Pulmonary artery endothelial cell (primary cell): Measurements from ENCODE around the gene GYPA. TPM values are rescaled to one million over a fixed set of nuclear protein-coding genes. Genes with fewer than 3 reads are reported as not detected.
"Not testable (repeated sequence)": the region's sequence is repeated elsewhere in the genome, so short reads cannot be mapped to it uniquely, and the experiment has no call there.

Experiments
- DNase-seq: peaks from one replicate; pipeline ENCODE4 v3.0.0-alpha.2; 2011; ENCODE audit warnings: low read depth, low spot score
- total RNA-seq: library from RNA; depleted of rRNA; stranded (reverse); fragments of >200 nt; gene quantifications from 2 replicates; pipeline ENCODE4 v1.2.3, GENCODE V29; 2014

The GYPA gene
- not detected in 2 replicates for total RNA-seq

DNA sequence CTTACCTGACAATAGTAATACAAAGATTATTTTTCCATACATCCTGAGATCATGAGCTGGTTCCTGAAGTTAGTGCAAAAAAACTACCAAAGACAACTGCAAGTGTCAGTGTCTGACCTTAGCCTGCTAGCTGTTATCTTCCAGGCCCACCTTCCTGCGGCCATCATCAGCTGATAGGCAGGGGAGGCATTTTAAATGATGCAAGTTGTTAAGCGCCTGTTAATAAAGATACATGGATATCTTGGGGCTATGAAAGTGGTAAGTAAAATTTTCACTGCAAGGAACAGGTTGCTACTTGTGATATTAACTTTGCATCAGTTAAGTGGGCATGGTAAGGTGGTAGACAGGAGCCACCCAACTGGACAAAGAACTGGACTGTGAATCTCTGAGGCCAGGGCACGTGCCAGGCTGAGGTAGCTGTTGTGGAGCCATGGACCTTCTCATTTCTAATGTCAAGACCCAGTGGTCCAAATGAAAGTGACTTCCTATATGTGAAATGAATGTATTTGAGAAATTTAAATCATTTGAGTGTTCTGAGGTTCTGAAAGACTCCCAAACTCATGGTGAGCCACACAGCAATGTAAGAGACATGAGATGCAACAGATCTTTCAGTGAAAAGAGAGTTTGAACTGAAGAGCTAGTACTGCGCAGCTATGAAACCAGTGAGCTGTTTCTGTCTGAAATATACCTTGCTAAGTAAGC is at the start of gene GYPA:
Gene GYPA, minus strand, starts transcription at position 125 of the 702 bp plus-strand sequence. Its CDS starts 83 bp downstream, at position 42.
- DNase-seq, result not testable (repeated sequence)

DNA sequence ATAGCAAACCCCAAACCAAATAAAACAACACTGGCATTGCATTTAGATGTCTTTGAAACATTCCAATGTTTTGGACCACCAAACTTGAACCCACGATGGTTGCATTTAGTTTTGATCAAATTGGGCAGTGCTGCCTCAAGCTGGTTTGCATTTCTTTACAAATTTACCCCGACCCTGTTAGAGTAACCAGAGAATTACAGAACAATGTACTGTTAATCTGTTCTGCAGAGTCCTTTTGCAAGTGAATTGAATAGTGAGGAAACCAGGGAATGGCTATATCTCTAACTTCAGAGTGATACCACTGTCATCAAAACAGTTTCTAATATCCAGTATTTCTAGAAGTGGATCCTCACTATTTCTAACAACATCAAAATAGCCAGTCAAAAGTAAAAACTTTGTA is 49.5 kb upstream of the GYPA start:
- no peak for DNase-seq

DNA sequence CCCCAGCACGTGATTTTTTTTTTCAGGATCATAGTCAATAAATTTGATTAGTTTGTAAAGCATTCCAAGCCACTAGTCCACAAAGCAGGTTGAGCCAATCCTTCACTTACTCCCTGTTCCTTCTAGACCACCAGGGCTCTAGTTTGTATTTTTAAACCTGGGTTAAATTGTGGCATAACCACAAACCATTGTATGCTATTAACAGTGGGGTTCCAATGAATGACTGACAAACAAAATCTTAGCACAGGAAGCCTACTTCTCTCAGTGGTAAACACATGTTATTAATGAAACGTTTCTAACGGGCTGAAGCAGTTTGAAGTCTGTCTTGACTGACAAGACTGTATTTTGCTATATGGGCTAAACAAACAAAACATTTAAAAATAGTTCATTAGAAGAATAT is 48.6 kb upstream of the GYPA start:
- DNase-seq, result no peak

DNA sequence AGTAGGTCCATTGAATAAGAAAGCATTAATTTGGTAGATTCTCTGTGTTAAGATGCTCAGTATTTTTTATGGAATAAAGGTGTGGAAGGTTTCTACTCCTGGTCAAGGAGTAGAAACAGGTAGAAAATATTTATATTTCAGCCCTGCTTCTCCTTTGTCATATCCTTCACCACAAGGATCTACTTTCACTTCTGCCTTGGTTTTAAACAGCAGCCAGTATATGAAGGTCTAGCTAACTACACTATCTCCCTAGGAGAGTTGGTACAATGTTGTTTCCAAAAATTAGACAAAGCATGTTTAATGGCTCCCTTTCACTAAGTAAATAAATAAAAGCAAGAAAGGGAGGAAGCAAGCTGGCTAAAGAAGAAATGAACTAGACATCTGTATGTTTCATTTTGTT is 44.6 kb upstream of the GYPA start:
- DNase-seq, result no peak

DNA sequence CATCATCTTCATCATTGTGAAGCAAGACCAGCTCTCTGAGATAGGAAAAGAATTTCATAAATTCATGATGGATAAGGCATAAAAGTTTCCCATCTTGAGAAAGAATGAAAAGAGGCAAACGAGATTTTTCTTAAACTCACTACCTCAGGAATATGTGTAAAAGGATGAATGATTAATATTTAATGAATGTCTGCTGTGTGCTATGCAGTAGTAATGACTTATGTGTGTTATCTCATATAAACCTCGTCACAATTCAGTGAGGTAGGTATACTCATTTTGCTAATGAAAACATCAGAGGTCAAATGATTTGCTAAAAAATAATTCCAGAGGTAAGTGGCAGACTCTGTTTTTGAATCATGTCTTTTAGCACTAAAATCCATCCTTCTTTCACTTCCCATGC is 42.6 kb upstream of the GYPA start:
- DNase-seq, result no peak

DNA sequence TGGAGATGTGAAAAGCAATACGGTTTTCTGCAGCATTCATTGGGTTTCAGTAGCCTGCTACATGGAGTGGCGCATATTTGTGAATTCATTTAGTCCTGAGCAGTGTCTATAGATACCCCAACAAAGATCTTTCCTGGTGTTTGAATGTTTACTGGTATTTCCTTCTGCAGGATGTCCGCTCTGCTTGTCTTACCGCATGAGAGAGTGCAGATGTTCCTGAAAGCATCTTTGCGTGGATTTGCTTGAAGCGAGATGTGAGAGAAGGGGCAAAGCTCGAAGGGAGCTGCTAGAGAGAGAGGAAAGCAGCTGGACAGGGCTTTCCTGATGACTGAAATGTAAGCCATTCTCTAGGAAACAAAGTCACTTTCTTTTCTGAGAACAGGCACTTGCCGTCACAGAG is 40.9 kb upstream of the GYPA start:
- DNase-seq, result no peak

DNA sequence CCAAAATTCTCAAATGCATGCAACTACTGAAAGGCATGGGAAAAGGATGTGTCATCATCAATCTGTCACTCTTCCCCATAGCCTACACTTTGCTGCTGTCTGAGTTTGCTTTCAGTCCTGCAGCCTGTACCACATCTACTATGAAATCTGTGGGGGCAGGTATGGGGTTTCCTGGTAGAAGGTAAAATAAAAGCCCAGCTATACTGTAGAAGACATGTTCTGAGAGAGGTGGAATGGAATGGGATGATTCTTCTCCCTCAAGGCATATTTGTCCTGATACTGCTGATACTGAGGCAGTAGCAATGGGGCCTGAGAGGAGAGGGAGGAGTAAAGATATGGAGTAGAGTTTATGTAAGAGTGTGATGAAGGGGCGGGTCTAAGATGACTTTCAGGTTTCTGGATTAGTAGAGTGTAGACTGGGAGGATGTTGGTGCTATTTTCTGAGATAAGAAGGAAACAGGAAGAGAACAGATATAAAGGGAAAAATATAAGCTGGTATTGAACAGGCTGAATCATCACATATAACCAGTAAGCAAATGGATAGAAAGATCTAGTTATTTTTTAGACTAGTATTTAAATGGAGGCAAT is 38.7 kb upstream of the GYPA start:
- DNase-seq, result no peak

DNA sequence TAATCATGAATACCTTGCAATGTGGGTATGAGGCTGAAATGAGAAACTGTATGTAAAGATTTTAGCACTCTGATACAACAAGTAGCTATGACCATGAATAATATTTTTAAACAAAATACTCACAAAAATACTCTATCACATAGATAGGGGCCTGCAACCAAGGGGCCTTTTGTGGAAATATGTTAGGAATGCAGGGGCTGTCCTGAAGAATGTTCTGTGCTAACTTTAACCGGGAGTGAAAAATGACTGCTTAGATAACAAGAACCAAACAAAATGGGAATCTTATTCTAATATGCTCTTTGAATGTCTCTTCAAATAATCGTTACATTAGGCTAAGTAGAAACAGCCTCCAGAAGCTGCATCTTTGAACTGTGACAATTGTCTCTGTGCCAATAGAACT is 37.9 kb upstream of the GYPA start:
- no peak for DNase-seq

DNA sequence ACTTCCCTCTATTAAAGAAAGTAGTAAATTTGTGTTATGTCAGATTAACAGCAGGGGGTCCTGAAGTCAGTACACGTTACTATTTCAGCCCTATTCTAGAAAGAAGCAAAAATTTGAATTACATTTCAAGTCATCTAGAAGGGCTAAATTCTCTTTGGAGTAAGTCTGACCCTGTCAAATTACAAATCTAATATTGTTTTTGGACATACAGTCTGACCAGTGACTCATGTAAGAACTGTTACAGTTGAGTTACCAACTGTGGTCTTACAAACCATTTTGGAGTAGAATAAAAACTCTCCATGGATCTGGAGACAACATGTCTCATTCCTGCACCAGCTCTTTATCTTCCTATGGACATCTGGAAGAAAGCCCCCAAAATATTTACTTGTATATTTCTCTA is 36.0 kb upstream of the GYPA start:
- no peak for DNase-seq

DNA sequence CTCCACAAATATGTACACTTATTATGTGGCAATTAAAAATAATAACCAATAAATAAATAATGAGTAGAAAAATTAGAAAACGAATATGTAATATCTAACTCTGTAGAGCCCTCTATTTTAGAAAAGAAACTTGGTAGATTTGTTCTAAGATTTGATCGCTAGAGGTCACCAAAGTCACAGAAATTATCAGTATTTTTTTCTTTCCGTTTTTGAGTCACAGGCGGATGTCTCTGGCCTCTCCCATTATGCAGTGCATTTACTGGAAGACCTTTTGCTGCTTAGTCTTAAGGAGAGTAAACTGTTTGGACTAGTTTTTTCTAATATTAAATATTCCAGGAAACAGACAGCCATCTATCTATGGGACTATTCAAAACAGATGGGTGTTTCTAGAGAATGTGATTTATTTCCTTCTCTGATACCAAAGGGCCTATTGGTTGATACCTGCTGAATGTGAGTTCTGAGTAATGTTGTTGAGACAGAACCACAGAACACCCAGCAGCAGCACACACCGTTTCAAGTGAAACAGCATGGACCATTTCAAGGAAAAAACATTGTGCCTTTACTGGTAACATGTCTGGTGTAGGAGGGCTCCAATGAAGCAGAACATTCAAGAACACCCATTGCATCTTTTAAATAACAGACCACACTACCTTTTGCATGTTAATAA is 34.0 kb upstream of the GYPA start:
- DNase-seq, result peak; percentile 35

DNA sequence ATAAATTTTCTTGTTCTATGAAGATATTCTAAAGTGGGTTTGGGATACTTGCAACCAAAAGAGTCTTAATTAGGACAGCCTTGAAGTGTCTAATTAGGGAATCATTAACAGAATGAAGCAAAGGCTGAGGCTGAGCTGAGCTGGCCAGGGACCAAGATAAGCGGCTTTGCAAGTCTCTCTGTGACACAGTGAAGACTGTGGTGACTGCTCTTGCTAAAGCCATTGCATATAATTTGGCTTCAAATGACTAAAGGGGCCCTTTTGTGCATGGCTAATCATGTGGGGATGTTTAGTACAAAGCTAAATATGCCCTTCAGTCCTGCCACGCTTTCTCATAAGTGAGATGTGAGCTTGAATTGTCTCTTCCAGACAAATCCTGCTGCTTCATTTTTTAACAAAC is 31.2 kb upstream of the GYPA start:
- DNase-seq, result no peak

DNA sequence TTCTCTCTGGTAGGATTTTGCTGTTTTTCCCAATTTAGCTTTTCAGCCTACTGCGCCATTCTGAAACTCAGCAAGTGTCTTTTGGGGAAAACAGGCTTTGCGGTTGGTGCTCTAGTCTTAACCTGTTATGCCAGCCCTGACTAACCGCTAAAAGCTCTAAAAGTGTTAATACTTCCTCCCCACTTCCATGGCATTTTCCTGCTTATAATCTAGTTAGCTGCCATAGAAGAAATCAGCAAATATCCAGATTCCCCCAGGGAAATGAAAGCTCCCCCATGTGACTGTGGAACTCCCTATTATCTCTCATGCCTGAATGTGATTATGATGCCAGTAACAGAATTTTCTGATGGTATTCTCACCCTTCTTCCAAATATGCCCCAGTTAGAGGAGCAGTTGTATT is 28.7 kb upstream of the GYPA start:
- no peak for DNase-seq

DNA sequence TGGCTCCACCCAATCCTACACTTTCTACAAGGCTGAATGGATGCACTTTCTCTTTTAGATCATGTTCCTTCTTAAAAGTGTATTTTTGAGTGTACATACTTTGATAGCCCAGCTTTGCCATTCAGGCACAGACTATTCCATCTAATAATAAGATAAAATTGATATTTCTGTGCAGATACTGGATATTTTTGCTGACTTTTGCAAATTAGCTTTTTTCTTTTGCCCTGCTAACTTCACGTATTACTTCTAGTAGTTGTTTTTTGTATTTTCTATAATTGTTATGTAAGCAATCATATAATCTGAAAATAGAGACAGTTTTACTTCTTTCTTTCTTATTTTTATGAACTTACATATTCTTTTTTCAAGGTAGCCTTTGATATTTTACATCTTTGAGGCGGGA is 13.5 kb upstream of the GYPA start:
- DNase-seq, result no peak

DNA sequence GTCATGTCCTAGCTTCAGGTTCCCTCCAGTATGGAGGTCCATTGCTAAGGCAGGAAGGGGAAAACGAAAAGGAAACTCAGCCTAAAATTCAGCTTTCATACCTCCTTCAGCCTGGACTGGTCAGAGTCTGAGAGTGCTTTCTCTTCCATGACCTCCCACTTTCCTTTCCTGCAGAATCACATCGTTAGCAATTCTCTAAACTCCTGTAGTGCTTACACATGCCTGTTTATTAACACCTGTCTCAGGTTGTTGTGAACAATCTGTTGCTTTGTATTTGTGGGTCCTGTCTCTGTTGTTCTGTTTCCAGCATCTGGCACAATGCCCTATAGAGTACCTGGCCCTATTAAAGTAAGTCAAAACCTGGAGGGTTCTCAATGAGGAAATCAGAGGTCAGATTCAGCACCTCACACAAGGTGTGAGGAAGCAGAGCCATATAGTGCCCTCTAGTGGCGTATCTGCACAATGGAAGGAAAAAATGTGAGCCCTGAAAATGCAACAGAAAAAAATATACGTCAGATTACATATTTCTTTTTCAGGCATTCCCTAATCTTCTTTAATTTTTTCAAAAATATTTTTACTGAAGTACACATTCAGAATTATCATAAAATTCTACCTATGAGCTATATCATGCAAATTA is 2.3 kb upstream of the GYPA start:
- not testable (repeated sequence) for DNase-seq

DNA sequence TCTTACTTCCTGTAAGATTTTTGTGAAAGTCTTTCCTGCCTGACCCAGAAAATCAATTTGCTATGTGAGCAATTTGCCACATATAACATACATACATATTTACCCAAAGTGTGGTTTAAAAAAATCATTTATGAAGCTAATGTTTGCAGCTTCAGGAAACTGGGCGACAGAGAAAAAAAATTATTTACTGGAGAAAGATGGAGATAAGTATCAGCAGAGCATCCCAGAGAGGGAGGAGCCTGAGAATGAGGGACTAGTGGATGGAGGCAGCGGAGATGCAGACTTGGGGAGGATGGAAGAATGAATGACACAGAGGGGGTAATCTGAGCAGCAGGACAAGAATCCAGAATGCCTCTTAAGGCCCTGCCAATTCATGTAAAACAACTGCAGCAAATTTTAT is 975 bp upstream of the GYPA start:
- DNase-seq, result no peak

DNA sequence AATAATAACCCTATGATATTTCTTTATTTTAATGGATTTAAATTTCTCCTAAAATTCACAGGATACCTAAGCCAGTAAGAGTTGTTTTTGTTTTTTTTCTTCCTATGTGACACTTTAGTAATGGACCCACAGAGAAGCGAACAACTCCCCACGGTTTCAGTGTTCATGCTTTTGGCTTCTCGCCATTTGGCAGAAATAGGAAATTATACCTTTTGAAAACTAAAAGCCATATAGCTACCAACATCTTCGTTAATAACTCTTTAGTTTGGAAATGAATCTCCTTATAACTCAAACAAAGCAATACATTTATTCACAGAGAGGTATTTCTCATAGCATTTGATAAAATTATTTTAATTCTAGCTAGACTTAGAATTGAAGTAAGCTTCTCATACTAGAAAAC is 527 bp downstream of the GYPA start:
- DNase-seq, result not testable (repeated sequence)

DNA sequence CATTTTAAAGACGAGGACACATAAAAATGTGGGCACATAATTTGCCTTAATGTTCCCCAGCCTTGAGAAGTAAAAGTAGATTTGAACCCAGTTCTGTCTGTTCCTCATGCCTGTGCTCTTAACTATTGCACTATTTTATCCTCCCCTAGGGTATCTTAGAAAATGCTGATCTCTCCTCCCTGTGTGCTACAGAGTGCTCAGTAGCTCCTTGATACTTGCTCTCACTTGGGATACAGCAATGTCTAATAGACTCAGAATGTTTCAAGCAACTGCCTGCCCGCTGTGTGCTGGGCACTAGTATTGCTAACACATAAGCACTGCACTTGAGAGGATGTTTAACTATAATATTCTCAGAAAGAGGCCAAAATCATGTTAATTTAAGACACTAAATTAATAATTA is 971 bp downstream of the GYPA start:
- not testable (repeated sequence) for DNase-seq

DNA sequence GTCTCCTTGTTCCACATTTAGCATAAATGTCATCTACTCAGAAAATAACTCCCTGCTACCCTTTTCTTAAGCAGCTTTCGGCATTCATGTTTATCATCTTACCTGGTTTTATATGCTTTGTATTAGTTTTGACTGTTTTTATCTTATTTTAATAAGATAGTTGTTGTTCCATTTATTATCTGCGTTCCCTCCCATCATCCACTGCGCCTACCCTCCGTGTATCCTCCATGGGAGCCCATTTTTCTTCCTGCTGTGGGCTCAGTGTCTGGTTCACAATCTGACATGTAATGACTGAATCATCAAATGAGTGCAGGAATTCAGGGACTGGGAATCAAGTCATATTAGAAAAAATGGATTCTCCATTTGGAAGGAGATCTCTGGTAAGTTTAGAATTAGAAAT is 2.3 kb downstream of the GYPA start:
- DNase-seq, result not testable (repeated sequence)

DNA sequence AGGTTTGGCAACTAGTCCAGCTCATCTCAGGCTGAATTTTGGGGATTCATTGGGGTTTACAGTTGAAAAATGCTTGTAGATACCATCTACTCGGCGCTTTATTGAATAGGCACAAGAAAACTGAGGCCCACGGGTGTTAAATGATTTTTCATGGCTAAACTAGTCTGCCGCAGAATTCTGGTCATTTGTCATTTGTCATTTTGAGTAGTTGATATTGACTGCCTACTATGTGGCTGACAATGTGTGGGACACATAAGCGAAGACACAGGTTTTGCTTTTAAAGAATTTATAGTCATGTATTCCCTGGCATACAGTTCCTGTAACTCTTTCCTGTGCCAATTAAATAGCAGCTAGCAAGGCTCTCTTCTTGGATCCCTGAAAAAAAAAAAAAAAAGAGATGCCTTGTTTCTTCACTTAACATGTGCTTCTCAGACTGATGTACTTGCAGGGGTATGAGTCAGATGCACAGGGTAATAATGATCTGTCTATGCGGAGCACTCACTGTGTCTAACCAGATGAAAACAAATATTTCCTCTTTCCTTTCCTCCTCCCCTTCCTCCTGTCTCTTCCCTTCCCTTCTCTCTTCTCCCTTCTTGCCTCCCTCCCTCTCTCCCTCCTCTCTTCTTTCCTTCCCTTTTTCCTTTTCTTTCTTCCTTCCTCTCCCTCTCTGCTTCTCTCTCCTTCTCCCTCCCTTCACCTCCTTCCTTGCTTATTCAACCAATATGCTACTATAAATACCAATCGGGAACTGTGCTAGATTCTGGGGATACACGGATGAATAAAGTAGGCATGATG is 3.2 kb downstream of the GYPA start:
- not testable (repeated sequence) for DNase-seq

DNA sequence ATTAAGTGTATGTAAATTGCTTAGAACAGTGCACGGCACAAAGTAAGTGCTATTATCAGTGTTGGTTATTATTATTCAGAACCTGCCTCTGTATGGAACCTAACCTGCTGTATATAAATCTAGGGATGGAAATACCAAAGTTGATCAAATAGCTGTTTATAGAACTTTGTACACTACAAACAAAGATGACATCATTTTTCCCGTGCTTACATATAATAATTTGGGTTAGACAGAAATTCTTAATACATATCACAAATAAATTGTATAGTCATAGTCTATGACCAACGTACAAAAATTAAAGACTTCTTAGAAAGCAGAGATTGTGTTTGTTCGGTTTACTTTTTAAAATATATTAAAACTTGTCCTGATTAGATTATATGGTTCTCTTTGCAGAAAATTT is 4.3 kb downstream of the GYPA start:
- not testable (repeated sequence) for DNase-seq

DNA sequence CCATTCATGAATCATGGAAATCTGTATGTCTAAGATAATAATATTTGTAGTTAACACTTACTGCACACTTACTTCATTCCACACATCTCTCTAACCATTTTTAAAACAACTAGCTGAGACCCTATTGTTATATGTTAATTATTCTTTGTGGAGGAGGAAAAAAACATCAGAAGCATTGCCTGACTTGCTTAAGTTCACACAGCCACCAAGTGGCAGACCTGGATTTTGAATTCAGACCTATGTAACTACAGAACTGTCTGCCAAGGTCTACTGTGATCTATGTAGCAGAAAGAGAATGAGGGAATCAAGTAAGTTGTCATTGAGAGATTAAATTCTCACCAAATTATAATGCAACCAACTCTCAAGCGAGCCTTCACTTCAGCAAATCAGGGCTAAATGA is 10.4 kb downstream of the GYPA start:
- DNase-seq, result not testable (repeated sequence)
